ENCODE measurements around the gene MTF1.

DNA sequence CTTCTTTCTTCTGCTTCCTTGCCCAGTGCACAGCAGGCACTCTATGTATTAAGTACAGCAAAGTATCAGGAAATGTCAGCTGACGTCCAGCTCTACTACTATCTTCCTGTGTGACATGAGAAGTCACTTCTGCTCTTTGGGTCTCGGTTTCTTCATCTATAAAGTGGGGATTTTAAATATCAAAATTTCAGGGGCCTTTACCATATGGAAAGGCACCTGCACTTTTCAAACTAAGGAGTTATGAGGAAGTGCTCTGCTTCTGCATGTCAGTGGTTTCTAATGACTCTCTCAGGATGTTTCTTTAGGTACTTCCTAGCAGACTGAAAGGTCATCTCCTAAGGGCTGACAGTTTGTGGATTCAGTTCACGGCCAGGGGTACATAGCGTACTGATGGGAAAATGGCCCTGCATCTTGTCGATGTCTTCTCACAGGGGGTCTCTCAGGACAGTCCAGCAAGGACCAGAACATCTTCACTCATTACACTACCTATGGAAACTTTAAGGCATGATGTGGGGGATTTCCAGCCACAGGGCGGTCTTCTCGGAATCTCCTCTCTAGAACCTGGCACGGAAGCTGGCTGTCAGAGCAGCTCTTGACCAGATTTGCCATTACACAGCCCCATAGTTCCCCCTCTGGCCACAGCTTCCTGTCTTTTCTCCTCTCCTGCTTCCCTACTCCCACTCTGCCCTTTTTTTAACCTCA lies 42.0 kb upstream of the MTF1 start:
- TF ChIP-seq, protein P1, sequence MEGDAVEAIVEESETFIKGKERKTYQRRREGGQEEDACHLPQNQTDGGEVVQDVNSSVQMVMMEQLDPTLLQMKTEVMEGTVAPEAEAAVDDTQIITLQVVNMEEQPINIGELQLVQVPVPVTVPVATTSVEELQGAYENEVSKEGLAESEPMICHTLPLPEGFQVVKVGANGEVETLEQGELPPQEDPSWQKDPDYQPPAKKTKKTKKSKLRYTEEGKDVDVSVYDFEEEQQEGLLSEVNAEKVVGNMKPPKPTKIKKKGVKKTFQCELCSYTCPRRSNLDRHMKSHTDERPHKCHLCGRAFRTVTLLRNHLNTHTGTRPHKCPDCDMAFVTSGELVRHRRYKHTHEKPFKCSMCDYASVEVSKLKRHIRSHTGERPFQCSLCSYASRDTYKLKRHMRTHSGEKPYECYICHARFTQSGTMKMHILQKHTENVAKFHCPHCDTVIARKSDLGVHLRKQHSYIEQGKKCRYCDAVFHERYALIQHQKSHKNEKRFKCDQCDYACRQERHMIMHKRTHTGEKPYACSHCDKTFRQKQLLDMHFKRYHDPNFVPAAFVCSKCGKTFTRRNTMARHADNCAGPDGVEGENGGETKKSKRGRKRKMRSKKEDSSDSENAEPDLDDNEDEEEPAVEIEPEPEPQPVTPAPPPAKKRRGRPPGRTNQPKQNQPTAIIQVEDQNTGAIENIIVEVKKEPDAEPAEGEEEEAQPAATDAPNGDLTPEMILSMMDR (IDR thresholded peaks at IDR 0.05; ENCODE audit: poor library complexity, severe bottlenecking): no peak
- TF ChIP-seq EZH2 (IDR thresholded peaks at IDR 0.05; ENCODE audit: borderline replicate concordance, insufficient read depth, low read length, poor library complexity, severe bottlenecking) (no peak), EP300 (conservative IDR thresholded peaks at IDR 0.05; ENCODE audit: poor library complexity, severe bottlenecking) (no peak), POLR2AphosphoS5 (IDR thresholded peaks at IDR 0.05) (no peak), RAD21 (conservative IDR thresholded peaks at IDR 0.05) (no peak)

Measured in neural cell (in vitro differentiated cells).